Esophagus muscularis mucosa (tissue), 4 donors: ENCODE measurements around the gene AADACL4. TPM values are rescaled to one million over a fixed set of nuclear protein-coding genes. Genes with fewer than 3 reads are reported as not detected.

Experiments
- DNase-seq: peaks from one replicate; pipeline ENCODE4 v3.0.0-alpha.2; 2017; ENCODE audit errors: extremely low spot score
- H3K27ac ChIP-seq, 4 donors: fragments of 200-600 bp; sonication (generic); replicated peaks in 1 of 4; 1 replicate in 3 of 4; 2 replicates in 1 of 4; pipeline ENCODE4 v1.5.1; 2016 to 2019; ENCODE audit warnings: mild to moderate bottlenecking in 1 of 4
- H3K27me3 ChIP-seq, 4 donors: fragments of 200-600 bp; sonication (generic); one replicate each; pipeline versions ENCODE4 v1.5.1 to v1.6.0; 2016 to 2019
- H3K36me3 ChIP-seq, 4 donors: fragments of 200-600 bp; sonication (generic); one replicate each; pipeline ENCODE4 v1.5.1; 2016 to 2019
- H3K4me1 ChIP-seq, 4 donors: fragments of 200-600 bp; sonication (generic); one replicate each; pipeline ENCODE4 v1.5.1; 2016 to 2019
- H3K4me3 ChIP-seq, 4 donors: fragments of 200-600 bp; sonication (generic); 1 replicate in 2 of 4; 2 replicates in 2 of 4; pipeline ENCODE4 v1.5.1; 2016 to 2019; ENCODE audit warnings: mild to moderate bottlenecking in 4 of 4, moderate library complexity in 1 of 4
- H3K9me3 ChIP-seq, 4 donors: fragments of 200-600 bp; sonication (generic); 1 replicate in 3 of 4; 2 replicates in 1 of 4; pipeline ENCODE4 v1.5.1; 2016 to 2019
- EP300 ChIP-seq: sonication (generic); formaldehyde crosslinking; IDR thresholded peaks from one replicate; pipeline ENCODE4 v1.6.1; 2017; ENCODE audit warnings: antibody characterized with exemption
- POLR2A ChIP-seq: fragments of 450-650 bp; IDR thresholded peaks from one replicate; pipeline ENCODE4 v1.6.1; 2017; ENCODE audit warnings: antibody characterized with exemption, moderate library complexity, mild to moderate bottlenecking, low read depth
- POLR2AphosphoS5 ChIP-seq, 2 donors: sonication (generic); formaldehyde crosslinking; IDR thresholded peaks; one replicate each; pipeline ENCODE4 v1.6.1; 2017; ENCODE audit warnings: antibody characterized with exemption in 2 of 2
- WGBS: methylation state at CpG from one replicate; pipeline ENCODE4 v1.1.5; 2018; 5-methylcytosine and 5-hydroxymethylcytosine counted together
- intact Hi-C: fragments of 100-400 bp; cut with DNase I; formaldehyde crosslinking; loops from one replicate; pipeline ENCODE4 v1.15.1; 2023
- total RNA-seq, 4 donors: library from RNA; depleted of rRNA; stranded (reverse); fragments of >200 nt; gene quantifications; one replicate each; pipeline versions ENCODE4 v1.1.0 to v1.2.1, GENCODE V29; 2016
- TF ChIP-seq, protein P1 (sequence below), 3 experiments: fragments of 200-600 bp in 2 of 3; fragments of 450-650 bp in 1 of 3; sonication (generic) in 2 of 3; IDR thresholded peaks; one replicate each; pipeline ENCODE4 v1.5.1; 2017 to 2019; ENCODE audit warnings: antibody characterized with exemption in 3 of 3, mild to moderate bottlenecking in 2 of 3, moderate library complexity in 1 of 3

AADACL4 gene
- total RNA-seq, 4 donors from 2014 or later: not detected

DNA sequence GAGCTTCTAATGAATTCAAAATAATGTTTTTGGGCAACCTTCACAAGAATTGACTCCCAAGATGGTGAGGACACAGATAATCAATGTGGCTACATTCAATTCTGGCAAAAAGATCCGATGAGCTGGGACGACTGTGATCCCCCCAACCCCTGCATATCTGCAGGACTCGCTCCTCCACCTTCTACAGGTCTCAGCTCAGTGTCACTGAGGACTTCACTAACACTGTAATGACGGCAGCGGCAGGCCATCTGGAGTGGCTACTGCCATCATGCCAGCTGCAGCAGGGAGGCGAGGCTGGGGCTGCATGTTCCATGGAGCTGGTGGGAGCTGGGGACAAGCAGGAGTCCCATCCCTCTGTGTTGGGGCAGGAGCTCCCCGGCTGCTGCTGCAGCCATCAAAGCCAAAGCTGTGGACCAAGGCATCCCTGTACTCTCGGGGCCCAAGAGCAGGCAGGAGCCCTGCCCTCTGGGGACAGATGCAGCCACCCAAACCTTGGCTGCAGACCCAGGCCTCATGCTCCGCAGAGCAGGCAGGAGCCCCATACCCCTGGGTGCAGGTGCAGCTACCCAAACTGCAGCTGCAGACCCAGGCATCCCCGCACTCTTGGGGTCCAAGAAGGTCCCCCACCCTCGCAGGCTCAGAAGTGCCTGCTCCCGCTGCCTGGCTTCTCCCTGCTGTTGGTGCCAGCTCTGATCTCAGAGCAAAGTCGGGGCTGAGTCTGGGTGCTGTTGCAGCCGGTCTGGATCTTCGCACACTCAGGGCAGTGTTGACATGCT is 13.7 kb upstream of the AADACL4 start:
- no peak overlapping the region for H3K27ac ChIP-seq
- no peaks in the 10 kb centered on the region for H3K36me3 ChIP-seq
- peaks cover 0 to 10% (median 4%) of the 10 kb centered on the region in 4 donors for H3K4me1 ChIP-seq
- H3K27me3 ChIP-seq: no peaks in the 10 kb centered on the region
- no peaks in the 10 kb centered on the region for H3K9me3 ChIP-seq
- H3K4me3 ChIP-seq: no peak overlapping the region
- no peak for TF ChIP-seq POLR2AphosphoS5 (IDR thresholded peaks at IDR 0.05)
- TF ChIP-seq, protein P1, sequence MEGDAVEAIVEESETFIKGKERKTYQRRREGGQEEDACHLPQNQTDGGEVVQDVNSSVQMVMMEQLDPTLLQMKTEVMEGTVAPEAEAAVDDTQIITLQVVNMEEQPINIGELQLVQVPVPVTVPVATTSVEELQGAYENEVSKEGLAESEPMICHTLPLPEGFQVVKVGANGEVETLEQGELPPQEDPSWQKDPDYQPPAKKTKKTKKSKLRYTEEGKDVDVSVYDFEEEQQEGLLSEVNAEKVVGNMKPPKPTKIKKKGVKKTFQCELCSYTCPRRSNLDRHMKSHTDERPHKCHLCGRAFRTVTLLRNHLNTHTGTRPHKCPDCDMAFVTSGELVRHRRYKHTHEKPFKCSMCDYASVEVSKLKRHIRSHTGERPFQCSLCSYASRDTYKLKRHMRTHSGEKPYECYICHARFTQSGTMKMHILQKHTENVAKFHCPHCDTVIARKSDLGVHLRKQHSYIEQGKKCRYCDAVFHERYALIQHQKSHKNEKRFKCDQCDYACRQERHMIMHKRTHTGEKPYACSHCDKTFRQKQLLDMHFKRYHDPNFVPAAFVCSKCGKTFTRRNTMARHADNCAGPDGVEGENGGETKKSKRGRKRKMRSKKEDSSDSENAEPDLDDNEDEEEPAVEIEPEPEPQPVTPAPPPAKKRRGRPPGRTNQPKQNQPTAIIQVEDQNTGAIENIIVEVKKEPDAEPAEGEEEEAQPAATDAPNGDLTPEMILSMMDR (IDR thresholded peaks at IDR 0.05): no peak
- TF ChIP-seq POLR2A: no peak
- TF ChIP-seq EP300: no peak
- no peak for DNase-seq
- intact Hi-C loops: no loop called here
- WGBS: 88% methylated on average over 12 of the region's 15 CpGs

DNA sequence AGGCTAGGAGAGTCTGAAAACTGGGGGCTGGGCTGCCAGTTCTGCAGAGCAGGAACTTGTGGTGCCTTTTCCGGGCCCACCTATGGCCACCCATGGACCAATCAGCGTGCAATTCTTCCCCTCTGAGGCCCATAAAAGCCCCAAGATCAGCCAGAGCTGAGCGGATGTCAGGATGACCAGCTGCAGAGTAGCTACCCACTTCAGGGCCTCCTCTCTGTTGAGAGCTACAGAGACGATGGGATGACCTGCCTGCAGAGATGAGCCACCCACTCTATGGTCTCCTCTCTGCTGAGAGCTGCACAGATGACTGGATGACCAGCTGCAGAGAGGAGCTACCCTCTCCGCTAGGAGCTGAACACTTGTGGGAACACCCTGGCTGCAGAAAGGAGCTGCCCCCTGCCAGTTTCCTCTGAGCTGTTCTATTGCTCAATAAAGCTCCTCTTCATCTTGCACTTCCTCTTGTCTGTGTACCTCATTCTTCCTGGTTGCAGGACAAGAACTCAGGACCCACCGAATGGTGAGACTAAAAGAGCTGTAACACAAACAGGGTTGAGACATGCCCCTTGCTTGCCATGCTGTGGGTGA is 12.8 kb upstream of the AADACL4 start:
- no peak for DNase-seq
- intact Hi-C loops: no loop called here

DNA sequence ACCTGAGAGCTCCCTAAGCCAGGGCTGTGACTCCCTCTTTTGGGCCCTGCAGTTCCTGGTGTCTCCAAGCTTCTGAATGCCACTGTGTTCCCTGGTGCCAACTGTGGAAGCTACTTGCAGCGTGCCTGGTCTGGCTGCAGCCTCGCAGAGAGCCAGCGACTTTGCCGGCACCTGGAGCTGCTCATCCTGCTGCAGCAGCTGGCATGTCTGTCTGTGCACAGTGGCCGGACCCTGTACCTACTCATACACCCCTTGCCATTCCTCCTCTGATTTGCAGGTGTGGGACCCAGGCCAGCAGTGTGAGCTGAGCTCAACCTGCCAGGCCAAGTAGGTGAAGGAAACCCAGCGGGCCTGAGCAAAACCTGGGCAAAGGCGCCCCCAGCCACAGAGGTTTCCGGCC is 12.3 kb upstream of the AADACL4 start:
- peaks cover 0 to 7% (median 0%) of the 10 kb centered on the region in 4 donors for H3K27me3 ChIP-seq
- intact Hi-C loops: no loop called here
- WGBS: 88% methylated on average over 3 of the region's 8 CpGs
- no peak overlapping the region for H3K4me3 ChIP-seq
- no peak overlapping the region for H3K27ac ChIP-seq
- no peaks in the 10 kb centered on the region for H3K36me3 ChIP-seq
- no peak for DNase-seq
- TF ChIP-seq, protein P1 (IDR thresholded peaks at IDR 0.05): no peak
- TF ChIP-seq EP300 (no peak), POLR2A (no peak), POLR2AphosphoS5 (IDR thresholded peaks at IDR 0.05) (no peak)
- peaks cover 0 to 16% (median 7%) of the 10 kb centered on the region in 4 donors for H3K4me1 ChIP-seq
- no peaks in the 10 kb centered on the region for H3K9me3 ChIP-seq

More for the DNA sequence above, 12.8 kb upstream of the AADACL4 start:
- H3K36me3 ChIP-seq: no peaks in the 10 kb centered on the region
- TF ChIP-seq POLR2AphosphoS5 (IDR thresholded peaks at IDR 0.05) (no peak), POLR2A (no peak), EP300 (no peak)
- TF ChIP-seq, protein P1 (IDR thresholded peaks at IDR 0.05): no peak
- H3K4me1 ChIP-seq: peaks cover 0 to 10% (median 5%) of the 10 kb centered on the region in 4 donors
- no peaks in the 10 kb centered on the region for H3K9me3 ChIP-seq
- H3K27ac ChIP-seq: no peak overlapping the region
- no peak overlapping the region for H3K4me3 ChIP-seq
- peaks cover 0 to 1% (median 0%) of the 10 kb centered on the region in 4 donors for H3K27me3 ChIP-seq
- 83% methylated on average over 5 of the region's 6 CpGs for WGBS

DNA sequence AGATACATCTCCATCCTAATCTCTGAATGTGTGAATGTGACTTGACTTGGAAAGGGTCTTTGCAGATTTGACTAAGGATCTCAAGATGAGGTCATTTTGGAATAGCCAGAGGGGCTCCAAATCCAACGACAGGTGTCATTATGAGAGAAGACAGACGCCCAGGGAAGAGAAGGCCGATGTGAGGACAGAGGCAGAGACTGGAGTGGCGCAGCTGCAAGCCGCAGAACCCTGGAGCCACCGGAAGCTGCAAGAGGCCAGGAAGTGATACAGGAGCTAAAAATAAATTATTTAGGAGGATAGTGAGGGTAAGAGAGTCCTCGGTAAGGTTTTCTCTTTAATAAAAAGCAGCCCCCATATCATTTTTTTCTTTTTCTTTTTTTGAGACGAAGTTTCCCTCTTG is 9.7 kb upstream of the AADACL4 start:
- peaks cover 0 to 7% (median 0%) of the 10 kb centered on the region in 4 donors for H3K27me3 ChIP-seq
- H3K9me3 ChIP-seq: peaks cover 0 to 2% (median 1%) of the 10 kb centered on the region in 4 donors
- DNase-seq: no peak
- intact Hi-C loops: no loop called here
- no peak overlapping the region for H3K4me3 ChIP-seq
- peak overlapping the region in 1 of 4 donors; percentile 45 for H3K27ac ChIP-seq
- peaks cover 0 to 20% (median 12%) of the 10 kb centered on the region in 4 donors for H3K4me1 ChIP-seq
- H3K36me3 ChIP-seq: no peaks in the 10 kb centered on the region
- WGBS: 75% methylated on average over 8 of the region's 8 CpGs
- TF ChIP-seq POLR2AphosphoS5 (IDR thresholded peaks at IDR 0.05): no peak
- no peak for TF ChIP-seq POLR2A
- TF ChIP-seq, protein P1 (IDR thresholded peaks at IDR 0.05): no peak
- TF ChIP-seq EP300: no peak
